PC-9 (cell line): Measurements from ENCODE around the gene PRDM15.

ENCODE experiments used
- EZH2 ChIP-seq: fragments of 200-600 bp; sonication (generic); IDR thresholded peaks from 2 replicates; pipeline ENCODE4 v1.8.0; 2017; ENCODE audit warnings: antibody characterized with exemption, low read depth
- TF ChIP-seq, protein P1 (sequence below): fragments of 200-600 bp; sonication (generic); conservative IDR thresholded peaks from 2 replicates; pipeline ENCODE4 v1.6.1; 2017; ENCODE audit warnings: mixed run types, antibody characterized with exemption, mild to moderate bottlenecking, moderate library complexity

DNA sequence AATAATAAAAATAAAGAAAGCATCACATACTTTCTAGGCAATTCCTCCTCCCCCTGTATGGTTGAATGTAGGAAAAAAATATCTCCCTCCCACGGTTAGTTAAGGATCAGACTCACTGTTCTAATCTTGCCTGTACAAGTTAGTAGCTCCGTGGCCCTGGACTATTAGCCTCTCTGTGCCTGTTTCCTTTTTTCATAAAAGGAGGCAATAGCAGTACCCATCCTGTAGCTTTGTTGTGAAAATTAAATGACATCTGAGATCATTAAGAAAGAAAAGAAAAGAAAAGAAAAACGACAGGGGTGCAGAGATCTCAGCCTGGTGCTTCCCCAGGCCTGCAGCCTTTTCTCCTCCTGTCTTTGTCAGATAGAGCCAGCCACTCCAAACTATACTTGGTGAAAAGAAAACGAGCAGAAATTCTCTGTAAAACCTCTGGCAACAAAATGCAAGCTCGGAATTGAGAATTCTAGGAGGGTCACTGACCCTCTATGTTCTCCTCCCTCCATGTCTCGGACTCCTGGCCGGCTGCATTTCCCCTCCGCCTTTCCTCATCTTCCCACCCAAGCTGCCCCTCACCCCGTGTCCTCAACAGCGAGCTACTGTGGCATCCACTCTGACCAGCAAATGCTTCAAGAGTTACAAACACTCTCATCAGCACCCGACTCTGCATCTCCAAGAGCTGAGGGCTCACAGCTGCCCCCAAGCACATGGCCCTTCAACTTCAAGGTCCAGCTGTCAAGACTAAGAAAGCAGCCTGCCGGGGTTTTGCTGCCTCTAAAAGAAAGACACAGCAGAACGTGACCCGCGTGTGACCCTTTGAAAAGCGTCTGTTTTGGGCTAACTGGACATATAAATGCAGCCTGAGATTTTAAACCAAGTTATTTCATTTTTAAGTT is 125.9 kb downstream of the PRDM15 start:
- TF ChIP-seq, protein P1, sequence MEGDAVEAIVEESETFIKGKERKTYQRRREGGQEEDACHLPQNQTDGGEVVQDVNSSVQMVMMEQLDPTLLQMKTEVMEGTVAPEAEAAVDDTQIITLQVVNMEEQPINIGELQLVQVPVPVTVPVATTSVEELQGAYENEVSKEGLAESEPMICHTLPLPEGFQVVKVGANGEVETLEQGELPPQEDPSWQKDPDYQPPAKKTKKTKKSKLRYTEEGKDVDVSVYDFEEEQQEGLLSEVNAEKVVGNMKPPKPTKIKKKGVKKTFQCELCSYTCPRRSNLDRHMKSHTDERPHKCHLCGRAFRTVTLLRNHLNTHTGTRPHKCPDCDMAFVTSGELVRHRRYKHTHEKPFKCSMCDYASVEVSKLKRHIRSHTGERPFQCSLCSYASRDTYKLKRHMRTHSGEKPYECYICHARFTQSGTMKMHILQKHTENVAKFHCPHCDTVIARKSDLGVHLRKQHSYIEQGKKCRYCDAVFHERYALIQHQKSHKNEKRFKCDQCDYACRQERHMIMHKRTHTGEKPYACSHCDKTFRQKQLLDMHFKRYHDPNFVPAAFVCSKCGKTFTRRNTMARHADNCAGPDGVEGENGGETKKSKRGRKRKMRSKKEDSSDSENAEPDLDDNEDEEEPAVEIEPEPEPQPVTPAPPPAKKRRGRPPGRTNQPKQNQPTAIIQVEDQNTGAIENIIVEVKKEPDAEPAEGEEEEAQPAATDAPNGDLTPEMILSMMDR: no peak
- no peak for TF ChIP-seq EZH2
